HG03135 (cell line): ENCODE results near the gene SLC20A1.

Experiments
- ATAC-seq: cut with Tn5 transposase; IDR thresholded peaks from one replicate; pipeline ENCODE4 v1.9.1; 2021; ENCODE audit warnings: mild to moderate bottlenecking, moderate library complexity; ENCODE audit not compliant: unreplicated experiment

Gene SLC20A1

GRCh38 chr2:112625474-112626114, 20.1 kb upstream of the SLC20A1 start:
- no peak for ATAC-seq

DNA sequence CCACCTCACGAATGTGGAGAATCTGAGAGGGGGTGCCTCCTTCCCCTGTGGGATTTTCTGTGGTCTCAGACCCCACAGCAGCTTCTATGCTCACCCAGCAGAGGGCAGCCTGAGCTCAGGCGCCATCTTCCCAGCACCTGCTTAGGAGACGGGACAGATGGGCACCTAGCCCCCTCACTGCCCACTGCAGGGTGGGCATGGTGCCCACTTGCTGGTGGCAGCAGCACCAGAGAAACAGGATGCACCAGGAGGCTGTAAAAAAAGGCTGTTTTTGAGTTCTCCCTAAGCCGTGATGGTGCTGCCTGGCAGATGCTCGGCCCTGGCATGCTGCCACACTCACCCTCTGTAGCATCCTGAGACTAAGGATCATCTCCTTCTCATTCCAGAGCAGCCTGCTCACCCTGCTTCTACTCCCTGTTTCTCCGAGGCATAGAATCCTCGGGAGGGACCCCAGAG, 19.1 kb upstream of the SLC20A1 start:
- ATAC-seq, result no peak

GRCh38 chr2:112627060-112628040, 18.4 kb upstream of the SLC20A1 start:
- no peak for ATAC-seq

- no peak for ATAC-seq
These were observed 16.5 kb upstream of the SLC20A1 start for GRCh38 chr2:112629224-112629623.

DNA sequence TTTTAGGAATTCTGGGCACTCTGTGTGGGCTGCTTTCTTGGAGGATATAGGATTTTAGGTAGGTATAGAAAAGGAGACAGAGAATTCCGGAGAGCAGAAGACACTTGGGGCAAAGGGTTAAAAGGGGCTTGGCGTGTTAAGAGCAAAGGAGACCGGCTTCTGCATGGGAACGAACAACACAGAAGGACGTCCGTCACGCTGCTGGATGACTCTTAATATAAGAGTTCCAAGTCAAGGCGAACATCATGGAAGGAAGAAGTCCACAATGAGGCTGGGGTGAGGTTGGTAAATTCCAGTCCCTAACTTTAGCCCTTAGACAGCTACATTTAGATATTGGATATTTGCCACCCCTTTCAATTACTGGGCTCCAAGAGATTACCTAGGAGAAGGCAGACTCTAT, 15.9 kb upstream of the SLC20A1 start:
- no peak for ATAC-seq

- no peak for ATAC-seq
These were observed 15.5 kb upstream of the SLC20A1 start for GRCh38 chr2:112630268-112630667.

GRCh38 chr2:112633708-112634107, 12.0 kb upstream of the SLC20A1 start:
- ATAC-seq, result no peak

DNA sequence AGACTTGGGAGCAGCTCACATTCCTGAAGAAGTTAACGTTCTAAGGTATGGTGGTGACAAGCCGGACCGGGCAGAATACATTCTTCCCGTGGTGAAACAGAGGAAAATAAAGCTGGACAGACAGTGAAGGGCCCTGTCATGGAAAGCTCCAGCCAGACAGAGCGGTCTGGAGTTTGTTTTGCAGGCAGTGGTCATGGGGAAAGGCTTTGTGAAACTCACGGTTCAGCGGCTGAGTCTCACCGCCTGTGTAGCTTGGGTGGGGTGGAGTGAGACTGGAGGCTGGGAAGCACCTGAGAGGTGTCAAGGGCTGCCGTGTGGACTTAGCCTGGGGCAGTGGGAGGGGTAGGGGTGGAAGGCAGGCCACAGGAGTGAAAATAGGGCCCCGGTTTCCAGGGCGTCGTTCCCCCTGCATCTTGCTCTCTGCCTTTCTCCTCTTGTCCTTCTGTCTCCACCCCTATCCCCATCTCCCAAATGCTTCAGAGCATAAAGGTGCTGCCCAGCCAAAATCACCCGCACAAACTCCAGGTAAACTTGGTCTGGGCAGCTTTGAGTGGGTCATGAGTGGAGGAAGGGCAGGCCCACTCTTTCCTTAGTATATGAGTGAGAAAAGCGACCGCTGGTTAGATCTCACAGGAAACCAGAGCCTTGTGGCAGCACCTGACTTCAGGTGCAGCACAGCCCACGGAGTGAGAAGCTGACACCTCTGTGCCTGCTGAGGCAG, 11.4 kb upstream of the SLC20A1 start:
- ATAC-seq, result no peak

GRCh38 chr2:112634874-112635157, 10.9 kb upstream of the SLC20A1 start:
- ATAC-seq, result no peak

- peak; percentile 71 for ATAC-seq
These were observed 9.0 kb upstream of the SLC20A1 start for GRCh38 chr2:112636605-112637288.

- ATAC-seq, result no peak
These were observed 8.5 kb upstream of the SLC20A1 start for GRCh38 chr2:112637289-112637660.

GRCh38 chr2:112639936-112640335, 5.8 kb upstream of the SLC20A1 start:
- no peak for ATAC-seq

DNA sequence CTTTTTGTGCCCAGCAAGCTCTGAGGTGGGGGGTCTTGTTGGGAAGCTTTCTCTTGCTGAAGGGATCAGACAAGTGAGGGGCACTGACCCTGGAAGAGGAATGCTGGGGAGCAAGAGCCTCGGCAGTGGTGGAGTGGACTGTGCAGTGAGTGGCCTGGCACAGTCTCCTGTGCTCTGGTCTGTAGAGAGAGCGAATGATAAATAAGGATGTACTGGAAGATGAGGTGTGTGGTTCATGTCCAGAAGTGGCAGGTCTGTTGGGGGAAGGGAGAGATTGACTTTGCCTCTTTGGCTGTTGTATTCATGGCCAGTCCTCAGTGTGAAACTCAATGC, 5.3 kb upstream of the SLC20A1 start:
- ATAC-seq, result no peak

GRCh38 chr2:112640800-112641675, 4.7 kb upstream of the SLC20A1 start:
- ATAC-seq, result no peak

DNA sequence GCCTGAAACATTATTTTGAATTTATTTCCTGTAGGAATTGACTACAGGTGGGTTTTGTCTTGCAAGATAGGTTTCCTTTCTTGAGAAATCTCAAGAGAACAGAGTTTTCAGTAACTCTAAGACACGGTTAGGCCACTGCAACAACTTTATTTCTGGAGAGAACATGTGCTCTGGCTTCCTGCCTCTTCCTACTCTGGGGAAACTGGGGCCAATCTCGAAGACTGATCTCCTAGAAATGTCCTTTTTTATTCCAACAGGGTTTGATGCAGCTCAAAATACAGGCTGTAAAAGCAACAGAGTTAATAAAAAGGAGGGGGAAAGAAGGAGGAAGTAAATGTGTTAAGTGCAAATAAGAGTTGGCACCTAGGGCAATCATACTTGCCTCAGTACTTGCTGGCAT, 4.0 kb upstream of the SLC20A1 start:
- no peak for ATAC-seq

- ATAC-seq, result no peak
These were observed 3.2 kb upstream of the SLC20A1 start for GRCh38 chr2:112642561-112642960.

DNA sequence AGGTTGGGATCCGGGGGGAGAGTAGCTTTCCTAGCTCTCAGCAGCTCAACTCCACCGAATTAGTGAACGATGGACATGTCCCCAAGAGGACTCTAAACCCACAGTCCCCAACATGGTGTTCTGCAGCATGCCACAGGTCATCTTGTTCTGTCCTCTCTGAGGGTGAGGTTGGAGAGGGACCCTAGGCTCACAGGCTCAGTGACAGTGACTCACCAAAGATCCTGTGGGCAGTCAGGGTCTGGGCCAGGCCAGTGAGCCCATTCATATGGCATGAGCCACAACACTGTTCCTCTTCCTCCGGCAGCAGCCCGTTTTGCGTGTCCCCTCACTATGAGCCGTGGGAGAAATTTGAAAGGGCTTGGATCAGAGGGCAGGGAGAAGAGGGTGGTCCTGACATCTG, 2.8 kb upstream of the SLC20A1 start:
- no peak for ATAC-seq

GRCh38 chr2:112643488-112643887, 2.3 kb upstream of the SLC20A1 start:
- no peak for ATAC-seq

DNA sequence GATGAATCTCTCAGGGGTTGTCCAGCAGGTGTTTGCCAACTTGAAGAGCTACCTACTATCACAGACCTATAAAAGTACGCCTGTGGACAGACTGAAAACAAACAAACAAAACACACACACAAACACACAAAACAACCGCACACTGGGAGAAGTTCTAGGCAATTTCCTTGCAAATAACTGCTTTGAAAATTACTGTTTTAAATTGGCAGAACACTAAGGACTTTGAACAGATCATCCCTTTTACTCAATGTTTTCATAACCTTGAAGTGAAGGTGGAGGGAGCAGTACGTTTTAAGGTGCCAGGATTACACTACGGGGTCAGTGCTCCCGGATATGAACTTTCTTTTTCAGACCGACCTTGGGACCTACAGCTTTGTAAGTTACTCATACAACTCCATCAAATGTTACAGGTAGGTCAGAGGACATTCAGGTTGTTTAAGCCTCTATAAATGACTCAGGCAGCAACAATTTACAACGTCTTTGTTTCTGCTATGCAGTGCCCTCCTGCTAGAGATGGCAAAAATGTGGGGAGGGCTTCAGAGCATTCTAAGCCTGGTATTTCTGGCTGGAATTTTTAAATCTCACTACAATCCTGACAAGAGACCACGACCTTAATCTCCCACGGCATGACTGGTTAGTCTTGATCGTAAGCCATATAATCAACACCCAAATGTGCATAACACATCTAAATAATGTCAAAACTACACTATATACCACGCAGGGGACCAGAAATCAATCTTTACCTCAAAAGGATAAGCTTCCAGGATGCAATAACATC, 1.4 kb upstream of the SLC20A1 start:
- ATAC-seq, result no peak

DNA sequence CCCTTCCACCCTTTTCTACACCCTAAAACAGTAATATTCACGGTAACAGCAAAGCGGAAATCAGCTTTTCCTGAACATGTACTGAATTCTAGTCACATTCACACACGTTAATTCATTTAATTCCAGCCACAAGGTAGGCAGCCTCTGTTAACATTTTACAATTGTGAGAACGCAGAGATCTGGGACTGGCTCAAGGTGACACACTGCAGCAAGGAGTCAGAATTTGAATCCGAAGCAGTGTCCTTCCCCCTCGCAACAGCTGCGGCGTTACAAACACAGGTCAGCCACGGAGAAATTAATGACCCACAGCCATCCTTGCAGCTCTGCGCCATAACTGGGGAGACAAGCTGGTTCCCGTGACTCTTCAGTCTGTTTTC, 818 bp upstream of the SLC20A1 start:
- peak; percentile 3 for ATAC-seq
